ENCODE results near the gene ACY1.
A peak's percentile ranks its signal among the peaks of the same experiment; 100 is the strongest.

ACY1 gene

GRCh38 chr3:51982838-51983577, at the start of gene ACY1:
Gene ACY1, plus strand, starts transcription at chr3:51983535. Its CDS starts 530 bp downstream, at chr3:51984065.
- peak; percentile 77 for DNase-seq

DNA sequence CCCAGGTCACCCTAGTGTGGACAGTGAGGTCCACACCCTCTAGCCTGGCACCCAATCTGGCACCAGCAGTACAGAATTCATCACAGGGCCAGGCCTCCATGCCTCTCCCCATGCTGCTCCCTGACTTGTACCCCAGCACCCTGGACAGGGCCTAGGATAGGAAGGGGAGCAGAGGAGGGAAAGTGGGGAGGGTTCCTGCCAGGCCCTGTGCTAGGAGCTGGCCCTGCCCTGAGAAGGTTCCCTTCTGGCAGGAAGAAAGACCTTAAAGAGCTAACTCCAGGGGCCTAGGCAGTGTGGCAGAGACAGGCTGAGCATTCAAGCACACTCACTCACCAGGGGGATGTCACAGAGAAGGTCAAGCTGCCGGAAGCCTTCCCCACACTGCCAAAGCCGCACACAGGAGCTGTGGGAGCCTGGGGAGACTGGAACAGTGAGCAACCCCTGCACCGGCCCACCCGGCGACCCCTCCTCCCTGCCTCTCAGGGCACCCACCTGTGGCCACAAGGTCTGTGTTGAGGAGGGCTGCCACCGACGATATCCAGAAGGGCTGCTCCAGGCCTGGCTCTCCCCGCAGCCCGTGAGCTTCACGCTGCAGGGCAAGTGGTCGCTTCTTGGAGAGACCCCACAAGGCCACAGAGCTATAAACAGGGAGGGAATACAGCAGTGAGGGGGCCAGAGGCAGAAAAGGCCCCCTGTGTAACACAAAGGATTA, 49.0 kb upstream of the ACY1 start:
- DNase-seq: no peak

DNA sequence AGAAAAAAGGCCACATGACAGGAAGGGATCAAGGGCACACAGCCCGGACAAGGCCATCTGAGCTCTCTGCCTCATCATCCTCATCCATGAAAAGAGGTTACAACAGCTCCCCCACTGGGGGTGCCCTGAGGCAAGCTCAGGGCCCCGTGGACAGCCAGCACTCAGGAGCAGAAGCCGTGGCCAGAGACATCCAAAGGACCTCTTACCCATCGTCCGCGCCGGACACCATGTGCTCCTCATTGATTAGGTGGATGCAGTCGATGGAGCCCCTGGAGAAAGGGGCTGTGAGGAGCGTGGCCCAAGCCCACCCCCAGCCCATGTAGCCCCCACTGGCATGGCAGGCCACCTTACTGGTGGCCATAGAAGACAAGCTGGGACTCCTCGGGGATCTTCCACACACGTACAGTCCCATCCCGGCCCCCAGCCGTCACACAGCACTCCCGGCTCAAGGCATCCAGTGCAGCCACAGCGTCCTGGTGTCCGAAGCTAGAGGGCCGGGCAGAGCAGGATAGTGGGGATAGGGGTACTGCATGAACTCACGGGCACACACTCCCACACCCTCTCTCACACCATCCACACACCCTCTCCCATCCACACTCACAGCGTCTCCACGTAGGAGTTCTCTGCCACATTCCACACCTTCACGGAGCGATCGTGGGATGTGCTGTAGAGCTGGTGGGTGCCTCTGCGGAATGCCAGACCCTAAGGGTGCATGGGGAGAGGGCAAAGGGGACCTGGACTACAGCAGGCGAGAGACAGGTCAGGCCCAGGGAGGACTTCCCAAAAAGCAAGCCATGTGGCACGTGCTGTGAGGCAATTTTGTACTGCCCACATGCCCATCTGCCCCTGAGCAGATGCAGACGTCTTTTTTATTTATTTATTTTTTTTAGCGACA, 48.1 kb upstream of the ACY1 start:
- no peak for DNase-seq

- DNase-seq: no peak
These were observed 47.2 kb upstream of the ACY1 start for GRCh38 chr3:51935886-51936755.

DNA sequence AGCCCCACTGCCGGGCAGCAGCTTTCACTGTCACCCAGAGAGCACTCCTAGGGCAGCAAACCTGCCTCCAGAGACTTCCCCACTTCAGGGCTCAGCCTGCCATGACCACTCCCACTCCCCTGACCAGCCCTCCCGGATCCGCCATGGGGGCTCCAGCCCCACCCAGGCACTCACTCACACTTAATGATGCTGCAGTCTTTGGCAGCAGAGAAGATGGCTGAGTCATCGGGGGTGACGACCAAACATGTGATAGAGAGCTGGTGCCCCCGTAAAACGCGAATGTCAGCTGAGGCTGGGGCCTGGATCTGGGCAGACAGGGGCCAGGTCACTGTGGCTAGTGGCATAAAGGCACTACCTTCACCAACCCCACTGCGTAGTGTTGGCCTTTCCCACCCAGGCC, 46.3 kb upstream of the ACY1 start:
- DNase-seq: no peak

- DNase-seq: no peak
These were observed 45.5 kb upstream of the ACY1 start for GRCh38 chr3:51937611-51938450.

GRCh38 chr3:51938780-51939425, 44.4 kb upstream of the ACY1 start:
- no peak for DNase-seq

GRCh38 chr3:51940648-51941462, 42.5 kb upstream of the ACY1 start:
- no peak for DNase-seq

- no peak for DNase-seq
These were observed 41.9 kb upstream of the ACY1 start for GRCh38 chr3:51941463-51941797.

GRCh38 chr3:51941798-51942602, 41.3 kb upstream of the ACY1 start, which contains the start of the genes PARP3 and RRP9:
Gene PARP3, plus strand, starts transcription at chr3:51942363. Its CDS starts 993 bp downstream, at chr3:51943356.
Gene RRP9, minus strand, starts transcription at chr3:51941904. Its CDS starts 37 bp downstream, at chr3:51941867.
- peak; percentile 100 for DNase-seq

GRCh38 chr3:51942603-51943450, 40.5 kb upstream of the ACY1 start:
- DNase-seq: peak; percentile 54

- no peak for DNase-seq
These were observed 39.6 kb upstream of the ACY1 start for GRCh38 chr3:51943451-51944391.

- no peak for DNase-seq
These were observed 38.8 kb upstream of the ACY1 start for GRCh38 chr3:51944451-51945021.

- no peak for DNase-seq
These were observed 38.1 kb upstream of the ACY1 start for GRCh38 chr3:51945031-51945840.

DNA sequence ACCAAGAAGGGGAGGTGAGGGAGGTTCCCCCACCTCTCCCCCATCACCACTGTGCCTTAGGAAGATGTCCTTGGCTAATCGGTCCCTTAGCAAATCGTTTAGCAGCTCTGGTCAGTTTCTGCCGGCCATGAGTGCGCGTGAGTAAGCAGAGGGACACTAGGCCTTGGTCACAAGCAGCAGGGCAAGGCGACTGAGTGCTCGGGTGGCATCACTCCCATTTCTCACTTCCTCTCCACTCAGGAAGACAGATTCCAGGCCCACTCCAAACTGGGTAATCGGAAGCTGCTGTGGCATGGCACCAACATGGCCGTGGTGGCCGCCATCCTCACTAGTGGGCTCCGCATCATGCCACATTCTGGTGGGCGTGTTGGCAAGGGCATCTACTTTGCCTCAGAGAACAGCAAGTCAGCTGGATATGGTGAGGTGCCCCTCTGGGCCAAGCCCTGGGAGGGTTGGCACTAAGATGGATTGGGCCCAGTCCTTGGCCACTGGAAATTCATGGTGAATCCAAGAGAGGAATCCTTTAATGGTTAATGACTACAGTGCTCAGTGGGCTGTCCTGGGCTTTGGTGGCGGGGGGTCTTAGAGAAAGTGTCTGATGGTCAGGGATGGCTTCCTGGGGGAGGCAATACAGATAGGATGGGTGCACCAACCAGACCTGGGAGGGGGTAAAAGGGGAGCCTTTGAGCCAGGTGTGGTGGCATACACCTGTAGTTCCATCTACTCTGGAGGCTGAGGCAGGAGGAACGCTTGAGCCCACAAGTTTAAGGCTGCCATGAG, 37.2 kb upstream of the ACY1 start:
- no peak for DNase-seq

Measured in fibroblast of upper back skin (primary cell).